Hepatocyte (in vitro differentiated cells): ENCODE data around the gene P2RY8. TPM values are rescaled to one million over a fixed set of nuclear protein-coding genes. Genes with fewer than 3 reads are reported as not detected.
A peak's percentile ranks its signal among the peaks of the same experiment; 100 is the strongest.

Source experiments
- DNase-seq: peaks from one replicate; pipeline ENCODE4 v3.0.0-alpha.2; 2016; ENCODE audit warnings: low spot score
- H2AFZ ChIP-seq: fragments of 200-600 bp; sonication (generic); 2 replicates; pipeline ENCODE4 v1.6.0; 2016; ENCODE audit warnings: antibody characterized with exemption, mild to moderate bottlenecking
- H3K27ac ChIP-seq: fragments of 200-600 bp; sonication (generic); 2 replicates; pipeline ENCODE4 v1.5.1; 2016; ENCODE audit warnings: mild to moderate bottlenecking
- H3K27me3 ChIP-seq: fragments of 200-600 bp; sonication (generic); 2 replicates; pipeline ENCODE4 v1.6.1; 2016
- H3K36me3 ChIP-seq: fragments of 200-600 bp; sonication (generic); replicated peaks from 2 replicates; pipeline ENCODE4 v1.5.1; 2016; ENCODE audit warnings: low read depth; ENCODE audit not compliant: insufficient read depth
- H3K4me1 ChIP-seq: fragments of 200-600 bp; sonication (generic); 2 replicates; pipeline ENCODE4 v1.5.1; 2016; ENCODE audit warnings: mild to moderate bottlenecking, moderate library complexity; ENCODE audit not compliant: insufficient read depth
- H3K4me2 ChIP-seq: fragments of 200-600 bp; sonication (generic); 2 replicates; pipeline ENCODE4 v1.6.0; 2016
- H3K4me3 ChIP-seq: fragments of 200-600 bp; sonication (generic); 2 replicates; pipeline ENCODE4 v1.5.1; 2016; ENCODE audit warnings: mild to moderate bottlenecking
- H3K79me2 ChIP-seq: fragments of 200-600 bp; sonication (generic); 2 replicates; pipeline ENCODE4 v1.6.0; 2017; ENCODE audit warnings: mild to moderate bottlenecking
- H3K9me2 ChIP-seq: fragments of 200-600 bp; sonication (generic); replicated peaks from 2 replicates; pipeline ENCODE4 v1.6.0; 2017; ENCODE audit warnings: mild to moderate bottlenecking; ENCODE audit not compliant: insufficient read depth
- H3K9me3 ChIP-seq: fragments of 200-600 bp; sonication (generic); 2 replicates; pipeline ENCODE4 v1.5.1; 2016; ENCODE audit warnings: low read depth, mild to moderate bottlenecking
- H4K20me1 ChIP-seq: fragments of 200-600 bp; sonication (generic); 2 replicates; pipeline ENCODE4 v1.6.0; 2016; ENCODE audit warnings: mild to moderate bottlenecking; ENCODE audit not compliant: insufficient read depth, poor library complexity, severe bottlenecking
- EZH2 ChIP-seq: fragments of 200-600 bp; sonication (generic); IDR thresholded peaks from 2 replicates; pipeline ENCODE4 v1.6.1; 2016; ENCODE audit warnings: antibody characterized with exemption, mild to moderate bottlenecking, borderline replicate concordance
- EZH2phosphoT487 ChIP-seq: fragments of 200-600 bp; sonication (generic); IDR thresholded peaks from one replicate; pipeline ENCODE4 v1.6.1; 2018; ENCODE audit warnings: antibody characterized with exemption, mild to moderate bottlenecking, low read depth, moderate library complexity; ENCODE audit not compliant: unreplicated experiment, severe bottlenecking
- WGBS: methylation state at CpG from one replicate; pipeline ENCODE4 v1.1.6; 2016; ENCODE audit warnings: low lambda C conversion rate; ENCODE audit errors: missing lambda C conversion rate; 5-methylcytosine and 5-hydroxymethylcytosine counted together
- polyA plus RNA-seq: library from polyadenylated mRNA; unstranded; fragments of >200 nt; fragmentation: Nextera tagmentation; extraction: Ambion mirVana; gene quantifications from 2 replicates; pipeline ENCODE4 v1.2.1, GENCODE V29; 2016
- total RNA-seq: library from RNA; depleted of rRNA; stranded (reverse); fragments of >200 nt; gene quantifications from 2 replicates; pipeline ENCODE4 v1.2.3, GENCODE V29; 2014
- TF ChIP-seq, protein P1 (sequence below): fragments of 200-600 bp; sonication (generic); IDR thresholded peaks from 2 replicates; pipeline ENCODE4 v1.5.1; 2016; ENCODE audit warnings: antibody characterized with exemption, mild to moderate bottlenecking; ENCODE audit not compliant: poor library complexity

P2RY8 gene
- total and polyA plus RNA-seq, 2 experiments from 2014 or later: 0.07 to 0.54 TPM

DNA sequence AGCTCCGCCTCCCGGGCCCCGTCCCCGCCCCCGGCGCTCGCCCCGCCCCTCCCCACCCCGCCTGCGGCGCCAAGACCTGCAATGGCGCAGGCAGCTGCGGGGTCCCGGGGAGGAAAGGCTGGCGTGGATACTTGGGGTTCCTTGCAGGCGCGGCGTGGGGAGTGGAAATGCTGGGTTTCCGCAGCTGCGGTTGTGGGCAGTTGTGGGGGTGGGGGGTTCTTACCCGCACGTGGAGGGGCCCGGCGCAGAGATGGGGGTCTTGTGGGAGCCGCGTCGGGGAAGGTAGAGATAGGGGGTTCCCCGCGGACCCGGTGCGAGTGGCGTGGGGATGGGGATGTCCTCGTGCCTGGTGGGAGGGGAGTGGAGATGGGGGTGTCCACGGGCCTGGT lies 83.6 kb downstream of the P2RY8 start:
- no peaks in the 10 kb centered on the region for H3K4me1 ChIP-seq
- 0% methylated on average over 10 of the region's 34 CpGs for WGBS

DNA sequence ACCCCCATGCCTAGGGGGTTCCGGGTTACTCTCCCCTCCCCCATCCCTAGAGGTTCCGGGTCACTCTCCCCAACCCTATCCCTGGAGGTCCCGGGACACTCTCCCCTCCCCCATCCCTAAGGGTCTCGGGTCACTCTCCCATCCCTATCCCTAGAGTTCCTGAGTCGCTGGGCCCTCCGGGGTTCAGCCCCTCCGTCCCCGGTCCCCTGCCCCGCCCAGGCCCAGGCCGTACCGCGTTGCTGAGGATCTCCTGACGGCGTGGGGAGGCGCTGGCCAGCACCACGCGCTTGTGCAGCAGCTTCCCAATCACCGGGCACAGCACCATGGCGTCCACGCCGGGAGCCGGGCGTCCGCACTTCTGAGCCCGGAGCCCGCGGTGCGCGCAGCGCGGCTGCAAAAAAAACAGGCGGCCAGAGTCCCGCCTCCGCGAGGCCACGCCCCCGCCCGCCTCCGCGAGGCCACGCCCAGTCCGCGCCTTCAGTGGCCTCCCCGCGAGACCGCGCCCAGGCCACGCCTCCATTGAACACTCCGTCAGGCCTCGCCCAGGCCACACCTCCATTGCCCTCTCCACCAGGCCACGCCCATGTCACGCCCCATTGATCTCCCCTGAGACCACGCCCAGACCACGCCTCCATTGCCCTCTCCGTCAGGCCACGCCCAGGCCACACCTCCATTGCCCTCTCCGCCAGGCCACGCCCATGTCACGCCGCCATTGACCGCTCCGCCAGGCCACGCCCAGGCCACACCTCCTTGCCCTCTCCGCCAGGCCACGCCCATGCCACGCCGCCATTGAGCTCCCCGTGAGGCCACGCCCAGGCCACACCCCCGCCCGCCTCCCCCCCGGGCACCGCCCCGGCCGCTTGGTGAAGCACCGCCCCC lies 84.2 kb downstream of the P2RY8 start, which contains the start of gene ASMTL:
Gene ASMTL (minus strand): TSS at position 394 of the 879 bp plus-strand sequence. CDS start 69 bp downstream, at position 325.
- H3K27me3 ChIP-seq: no peaks in the 10 kb centered on the region
- TF ChIP-seq EZH2phosphoT487 (no peak), EZH2 (no peak)
- WGBS: 0% methylated on average over 20 of the region's 76 CpGs

More for the DNA sequence above, 83.6 kb downstream of the P2RY8 start:
- TF ChIP-seq, protein P1, sequence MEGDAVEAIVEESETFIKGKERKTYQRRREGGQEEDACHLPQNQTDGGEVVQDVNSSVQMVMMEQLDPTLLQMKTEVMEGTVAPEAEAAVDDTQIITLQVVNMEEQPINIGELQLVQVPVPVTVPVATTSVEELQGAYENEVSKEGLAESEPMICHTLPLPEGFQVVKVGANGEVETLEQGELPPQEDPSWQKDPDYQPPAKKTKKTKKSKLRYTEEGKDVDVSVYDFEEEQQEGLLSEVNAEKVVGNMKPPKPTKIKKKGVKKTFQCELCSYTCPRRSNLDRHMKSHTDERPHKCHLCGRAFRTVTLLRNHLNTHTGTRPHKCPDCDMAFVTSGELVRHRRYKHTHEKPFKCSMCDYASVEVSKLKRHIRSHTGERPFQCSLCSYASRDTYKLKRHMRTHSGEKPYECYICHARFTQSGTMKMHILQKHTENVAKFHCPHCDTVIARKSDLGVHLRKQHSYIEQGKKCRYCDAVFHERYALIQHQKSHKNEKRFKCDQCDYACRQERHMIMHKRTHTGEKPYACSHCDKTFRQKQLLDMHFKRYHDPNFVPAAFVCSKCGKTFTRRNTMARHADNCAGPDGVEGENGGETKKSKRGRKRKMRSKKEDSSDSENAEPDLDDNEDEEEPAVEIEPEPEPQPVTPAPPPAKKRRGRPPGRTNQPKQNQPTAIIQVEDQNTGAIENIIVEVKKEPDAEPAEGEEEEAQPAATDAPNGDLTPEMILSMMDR: no peak
- TF ChIP-seq EZH2: no peak
- TF ChIP-seq EZH2phosphoT487: no peak
- peak overlapping the region; percentile 90 for H3K27ac ChIP-seq
- DNase-seq: no peak
- peaks cover 37% of the 10 kb centered on the region for H3K79me2 ChIP-seq
- peak overlapping the region; percentile 78 for H3K4me3 ChIP-seq
- H3K9me3 ChIP-seq: no peaks in the 10 kb centered on the region
- no peaks in the 10 kb centered on the region for H4K20me1 ChIP-seq
- H3K4me2 ChIP-seq: peak overlapping the region; percentile 76
- H2AFZ ChIP-seq: peak overlapping the region; percentile 94
- no peaks in the 10 kb centered on the region for H3K27me3 ChIP-seq
- H3K9me2 ChIP-seq: no peaks in the 10 kb centered on the region
- H3K36me3 ChIP-seq: no peaks in the 10 kb centered on the region

DNA sequence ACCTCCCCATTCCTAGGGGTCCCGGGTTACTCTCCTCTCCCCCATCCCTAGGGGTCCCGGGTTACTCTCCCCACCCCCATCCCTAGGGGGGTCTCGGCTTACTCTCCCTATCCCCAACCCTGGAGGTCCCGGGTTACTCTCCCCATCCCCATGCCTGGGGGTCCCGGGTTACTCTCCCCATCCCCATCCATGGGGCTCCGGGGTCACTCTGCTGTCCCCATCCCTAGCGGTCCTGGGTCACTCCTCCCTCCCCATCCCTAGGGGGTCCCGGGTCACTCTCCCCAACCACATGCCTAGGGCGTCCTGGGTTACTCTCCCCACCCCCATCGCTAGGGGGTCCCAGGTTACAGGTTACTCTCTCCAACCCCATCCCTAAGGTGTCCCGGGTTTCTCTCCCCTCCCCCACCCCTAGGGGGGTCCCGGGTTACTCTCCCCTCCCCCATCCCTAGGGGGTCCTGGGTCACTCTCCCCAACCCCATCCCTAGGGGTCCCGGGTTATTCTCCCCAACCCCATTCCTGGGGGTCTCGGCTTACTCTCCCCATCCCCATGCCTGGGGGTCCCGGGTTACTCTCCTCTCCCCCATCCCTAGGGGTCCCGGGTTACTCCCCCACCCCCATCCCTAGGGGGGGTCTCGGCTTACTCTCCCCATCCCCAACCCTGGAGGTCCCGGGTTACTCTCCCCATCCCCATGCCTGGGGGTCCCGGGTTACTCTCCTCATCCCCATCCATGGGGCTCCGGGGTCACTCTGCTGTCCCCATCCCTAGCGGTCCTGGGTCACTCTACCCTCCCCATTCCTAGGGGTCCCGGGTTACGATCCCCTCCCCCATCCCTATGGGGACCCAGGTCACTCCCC lies 85.1 kb downstream of the P2RY8 start:
- H3K9me3 ChIP-seq: no peaks in the 10 kb centered on the region
- H3K27ac ChIP-seq: peak overlapping the region; percentile 66
- H3K27me3 ChIP-seq: no peaks in the 10 kb centered on the region
- H2AFZ ChIP-seq: no peak overlapping the region
- TF ChIP-seq EZH2 (no peak), EZH2phosphoT487 (no peak)
- TF ChIP-seq, protein P1: no peak
- H3K9me2 ChIP-seq: no peaks in the 10 kb centered on the region
- H3K36me3 ChIP-seq: no peaks in the 10 kb centered on the region
- H4K20me1 ChIP-seq: no peaks in the 10 kb centered on the region
- no peaks in the 10 kb centered on the region for H3K4me1 ChIP-seq
- WGBS: 44% methylated on average over 9 of the region's 23 CpGs
- peaks cover 40% of the 10 kb centered on the region for H3K79me2 ChIP-seq
- no peak for DNase-seq
- H3K4me3 ChIP-seq: peak overlapping the region; percentile 73
- peak overlapping the region; percentile 96 for H3K4me2 ChIP-seq

More for the DNA sequence above, 84.2 kb downstream of the P2RY8 start, which contains the start of gene ASMTL:
- Histone ChIP-seq H4K20me1 (no peaks in the 10 kb centered on the region), H2AFZ (peak within 1 kb of the TSS; percentile 94), H3K36me3 (no peaks in the 10 kb centered on the region), H3K4me2 (peak within 1 kb of the TSS; percentile 96), H3K79me2 (peaks cover 40% of the 10 kb centered on the region), H3K27ac (peak within 1 kb of the TSS; percentile 90), H3K4me3 (peak within 1 kb of the TSS; percentile 78), H3K4me1 (no peaks in the 10 kb centered on the region), H3K9me3 (no peaks in the 10 kb centered on the region), H3K9me2 (no peaks in the 10 kb centered on the region)
- peak; percentile 100 for DNase-seq
